Panc1 (cell line): ENCODE results near the gene KCNN3.

Experiments
- POLR2AphosphoS5 ChIP-seq: IDR thresholded peaks from 2 replicates; pipeline ENCODE4 v1.6.1; 2012; ENCODE audit warnings: mild to moderate bottlenecking, low read depth, low read length, moderate library complexity
- TF ChIP-seq, protein P1 (sequence below): fragments of 450-650 bp; IDR thresholded peaks from 2 replicates; pipeline ENCODE4 v1.5.1; 2017; ENCODE audit warnings: mild to moderate bottlenecking

DNA sequence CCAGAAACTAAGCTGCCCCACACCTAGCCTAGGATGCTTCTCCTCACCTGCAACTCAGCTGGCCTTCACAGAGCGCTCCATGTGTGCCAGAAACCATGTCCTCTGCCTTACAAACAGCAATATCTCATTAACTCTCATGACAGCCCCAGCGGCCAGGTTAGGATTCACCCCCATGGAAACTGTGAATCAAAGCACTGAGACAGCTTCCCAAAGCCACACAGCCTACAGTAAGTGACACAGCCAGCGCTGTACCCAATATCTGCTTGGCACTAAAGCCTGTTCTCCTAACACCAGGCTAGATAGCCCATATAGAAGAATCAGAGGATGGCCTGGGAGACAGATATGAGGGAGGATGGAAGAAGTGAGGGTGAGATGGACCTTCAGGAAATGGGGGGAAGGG, 13.5 kb downstream of the KCNN3 start:
- TF ChIP-seq, protein P1, sequence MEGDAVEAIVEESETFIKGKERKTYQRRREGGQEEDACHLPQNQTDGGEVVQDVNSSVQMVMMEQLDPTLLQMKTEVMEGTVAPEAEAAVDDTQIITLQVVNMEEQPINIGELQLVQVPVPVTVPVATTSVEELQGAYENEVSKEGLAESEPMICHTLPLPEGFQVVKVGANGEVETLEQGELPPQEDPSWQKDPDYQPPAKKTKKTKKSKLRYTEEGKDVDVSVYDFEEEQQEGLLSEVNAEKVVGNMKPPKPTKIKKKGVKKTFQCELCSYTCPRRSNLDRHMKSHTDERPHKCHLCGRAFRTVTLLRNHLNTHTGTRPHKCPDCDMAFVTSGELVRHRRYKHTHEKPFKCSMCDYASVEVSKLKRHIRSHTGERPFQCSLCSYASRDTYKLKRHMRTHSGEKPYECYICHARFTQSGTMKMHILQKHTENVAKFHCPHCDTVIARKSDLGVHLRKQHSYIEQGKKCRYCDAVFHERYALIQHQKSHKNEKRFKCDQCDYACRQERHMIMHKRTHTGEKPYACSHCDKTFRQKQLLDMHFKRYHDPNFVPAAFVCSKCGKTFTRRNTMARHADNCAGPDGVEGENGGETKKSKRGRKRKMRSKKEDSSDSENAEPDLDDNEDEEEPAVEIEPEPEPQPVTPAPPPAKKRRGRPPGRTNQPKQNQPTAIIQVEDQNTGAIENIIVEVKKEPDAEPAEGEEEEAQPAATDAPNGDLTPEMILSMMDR, result no peak
- TF ChIP-seq POLR2AphosphoS5, result no peak
